Measurements from ENCODE around the gene FHOD3. TPM values are rescaled to one million over a fixed set of nuclear protein-coding genes. Genes with fewer than 3 reads are reported as not detected.
"Not testable (repeated sequence)": the region's sequence is repeated elsewhere in the genome, so short reads cannot be mapped to it uniquely, and the experiment has no call there.

FHOD3 gene
- total RNA-seq, 1 experiment from 2014 or later, result 0.34 TPM

GRCh38 chr18:36460854-36461253, 163.3 kb downstream of the FHOD3 start:
- CTCF ChIA-PET, result no interaction called here
- POLR2A ChIA-PET (ENCODE audit: low non-redundant PET), result no interaction called here
- Histone ChIP-seq H3K4me1 (ENCODE audit: insufficient read depth, low read length, poor library complexity, severe bottlenecking) (no peaks in the 10 kb centered on the region), H3K27me3 (replicated peaks; ENCODE audit: insufficient read depth, low read depth, low read length, poor library complexity) (peaks cover 4% of the 10 kb centered on the region), H3K36me3 (ENCODE audit: insufficient read depth, low read length, poor library complexity, severe bottlenecking) (no peaks in the 10 kb centered on the region), H3K27ac (ENCODE audit: low read depth, low read length, poor library complexity, severe bottlenecking) (no peak overlapping the region), H3K4me3 (ENCODE audit: low read depth, low read length, poor library complexity, severe bottlenecking) (no peak overlapping the region), H3K9me3 (ENCODE audit: low read depth, low read length, poor library complexity, severe bottlenecking) (no peaks in the 10 kb centered on the region)
- no peak for DNase-seq (ENCODE audit: low spot score)
- BruUV-seq (replicated peaks), result no TSS peak
- TF ChIP-seq CTCF (conservative IDR thresholded peaks at IDR 0.05; ENCODE audit: low read depth, low read length) (no peak), EZH2 (IDR thresholded peaks at IDR 0.05; ENCODE audit: borderline replicate concordance, low read depth, low read length, poor library complexity, severe bottlenecking) (no peak)
- intact Hi-C loops (cut with micrococcal nuclease; ENCODE audit: unreplicated experiment), result no loop called here

GRCh38 chr18:36461551-36461987, 164.1 kb downstream of the FHOD3 start:
- no TSS peak for BruUV-seq (replicated peaks)
- Histone ChIP-seq H3K4me3 (ENCODE audit: low read depth, low read length, poor library complexity, severe bottlenecking) (no peak overlapping the region), H3K9me3 (ENCODE audit: low read depth, low read length, poor library complexity, severe bottlenecking) (no peaks in the 10 kb centered on the region), H3K4me1 (ENCODE audit: insufficient read depth, low read length, poor library complexity, severe bottlenecking) (no peaks in the 10 kb centered on the region), H3K27me3 (replicated peaks; ENCODE audit: insufficient read depth, low read depth, low read length, poor library complexity) (peaks cover 4% of the 10 kb centered on the region), H3K27ac (ENCODE audit: low read depth, low read length, poor library complexity, severe bottlenecking) (no peak overlapping the region), H3K36me3 (ENCODE audit: insufficient read depth, low read length, poor library complexity, severe bottlenecking) (no peaks in the 10 kb centered on the region)
- DNase-seq (ENCODE audit: low spot score), result no peak
- ChIA-PET CTCF (no interaction called here), POLR2A (ENCODE audit: low non-redundant PET) (no interaction called here)
- intact Hi-C loops (cut with micrococcal nuclease; ENCODE audit: unreplicated experiment), result no loop called here
- TF ChIP-seq EZH2 (IDR thresholded peaks at IDR 0.05; ENCODE audit: borderline replicate concordance, low read depth, low read length, poor library complexity, severe bottlenecking), result no peak
- no peak for TF ChIP-seq CTCF (conservative IDR thresholded peaks at IDR 0.05; ENCODE audit: low read depth, low read length)

- H3K27me3 ChIP-seq (replicated peaks; ENCODE audit: insufficient read depth, low read depth, low read length, poor library complexity); POLR2A ChIA-PET (ENCODE audit: low non-redundant PET); H3K36me3 ChIP-seq (ENCODE audit: insufficient read depth, low read length, poor library complexity, severe bottlenecking); intact Hi-C loops (cut with micrococcal nuclease; ENCODE audit: unreplicated experiment); CTCF ChIA-PET; H3K4me3 ChIP-seq (ENCODE audit: low read depth, low read length, poor library complexity, severe bottlenecking); DNase-seq (ENCODE audit: low spot score); BruUV-seq (replicated peaks); H3K27ac ChIP-seq (ENCODE audit: low read depth, low read length, poor library complexity, severe bottlenecking); H3K4me1 ChIP-seq (ENCODE audit: insufficient read depth, low read length, poor library complexity, severe bottlenecking); H3K9me3 ChIP-seq (ENCODE audit: low read depth, low read length, poor library complexity, severe bottlenecking): not testable (repeated sequence)
Observed at GRCh38 chr18:36463516-36463915, 166.0 kb downstream of the FHOD3 start.

- POLR2A ChIA-PET (ENCODE audit: low non-redundant PET), result no interaction called here
- H3K27ac ChIP-seq (ENCODE audit: low read depth, low read length, poor library complexity, severe bottlenecking), result no peak overlapping the region
- intact Hi-C loops (cut with micrococcal nuclease; ENCODE audit: unreplicated experiment), result loop anchor here (1.0 kb wide), 1 partner anchor 17 kb away; no protein-coding TSS in a partner anchor
Observed at GRCh38 chr18:36464126-36464651, 166.7 kb downstream of the FHOD3 start.

More at GRCh38 chr18:36464126-36464651, 166.7 kb downstream of the FHOD3 start:
- CTCF ChIA-PET, result no interaction called here
- TF ChIP-seq CTCF (conservative IDR thresholded peaks at IDR 0.05; ENCODE audit: low read depth, low read length), result no peak
- no peak for TF ChIP-seq EZH2 (IDR thresholded peaks at IDR 0.05; ENCODE audit: borderline replicate concordance, low read depth, low read length, poor library complexity, severe bottlenecking)
- Histone ChIP-seq H3K36me3 (ENCODE audit: insufficient read depth, low read length, poor library complexity, severe bottlenecking) (no peaks in the 10 kb centered on the region), H3K9me3 (ENCODE audit: low read depth, low read length, poor library complexity, severe bottlenecking) (no peaks in the 10 kb centered on the region), H3K4me3 (ENCODE audit: low read depth, low read length, poor library complexity, severe bottlenecking) (no peak overlapping the region), H3K27me3 (replicated peaks; ENCODE audit: insufficient read depth, low read depth, low read length, poor library complexity) (peaks cover 6% of the 10 kb centered on the region), H3K4me1 (ENCODE audit: insufficient read depth, low read length, poor library complexity, severe bottlenecking) (no peaks in the 10 kb centered on the region)
- BruUV-seq (replicated peaks), result no TSS peak
- DNase-seq (ENCODE audit: low spot score), result no peak

Data from A673 (cell line).